Lower lobe of right lung (tissue), 2 donors: ENCODE results near the gene RRBP1. TPM values are rescaled to one million over a fixed set of nuclear protein-coding genes. Genes with fewer than 3 reads are reported as not detected.

Experiments used
- ATAC-seq, 2 donors: fragments of 200-7000 bp; cut with Tn5 transposase; one replicate each; pipeline ENCODE4 v1.9.1; 2020 to 2022; ENCODE audit warnings: mild to moderate bottlenecking in 2 of 2, moderate library complexity in 2 of 2
- DNase-seq: peaks from one replicate; pipeline ENCODE4 v3.0.0-alpha.2; 2020
- H3K27ac ChIP-seq: fragments of 200-600 bp; one replicate; pipeline ENCODE4 v1.8.0; 2022
- H3K27me3 ChIP-seq: fragments of 200-600 bp; one replicate; pipeline ENCODE4 v1.8.0; 2022; ENCODE audit warnings: low read depth
- H3K36me3 ChIP-seq: fragments of 200-600 bp; one replicate; pipeline ENCODE4 v1.8.0; 2022; ENCODE audit warnings: mild to moderate bottlenecking
- H3K4me1 ChIP-seq: fragments of 200-600 bp; one replicate; pipeline ENCODE4 v1.8.0; 2022
- H3K4me3 ChIP-seq: fragments of 200-600 bp; one replicate; pipeline ENCODE4 v1.8.0; 2022; ENCODE audit warnings: mild to moderate bottlenecking
- H3K9me3 ChIP-seq: fragments of 200-600 bp; one replicate; pipeline ENCODE4 v1.8.0; 2022
- CTCF ChIP-seq: fragments of 200-600 bp; IDR thresholded peaks from one replicate; pipeline ENCODE4 v1.8.0; 2022; ENCODE audit warnings: antibody characterized with exemption, mild to moderate bottlenecking
- intact Hi-C: fragments of 100-400 bp; cut with DNase I; formaldehyde crosslinking; loops from one replicate; pipeline ENCODE4 v1.11.0; 2022
- long read RNA-seq: library from polyadenylated mRNA; unstranded; transcript quantifications from one replicate; pipeline ENCODE4 v2.0.0, GENCODE V29; 2021
- total RNA-seq: library from RNA; stranded (reverse); fragmentation: NEBNext Ultra II Directional; extraction: Animal tissue kit (Norgen Biotek cat#: 25700); gene quantifications from one replicate; pipeline ENCODE4 v1.2.1, GENCODE V29; 2021
- donor health status: DM: no; HTN: yes; CAD: no; lungs with severe emphysema.

RRBP1 gene, protein sequence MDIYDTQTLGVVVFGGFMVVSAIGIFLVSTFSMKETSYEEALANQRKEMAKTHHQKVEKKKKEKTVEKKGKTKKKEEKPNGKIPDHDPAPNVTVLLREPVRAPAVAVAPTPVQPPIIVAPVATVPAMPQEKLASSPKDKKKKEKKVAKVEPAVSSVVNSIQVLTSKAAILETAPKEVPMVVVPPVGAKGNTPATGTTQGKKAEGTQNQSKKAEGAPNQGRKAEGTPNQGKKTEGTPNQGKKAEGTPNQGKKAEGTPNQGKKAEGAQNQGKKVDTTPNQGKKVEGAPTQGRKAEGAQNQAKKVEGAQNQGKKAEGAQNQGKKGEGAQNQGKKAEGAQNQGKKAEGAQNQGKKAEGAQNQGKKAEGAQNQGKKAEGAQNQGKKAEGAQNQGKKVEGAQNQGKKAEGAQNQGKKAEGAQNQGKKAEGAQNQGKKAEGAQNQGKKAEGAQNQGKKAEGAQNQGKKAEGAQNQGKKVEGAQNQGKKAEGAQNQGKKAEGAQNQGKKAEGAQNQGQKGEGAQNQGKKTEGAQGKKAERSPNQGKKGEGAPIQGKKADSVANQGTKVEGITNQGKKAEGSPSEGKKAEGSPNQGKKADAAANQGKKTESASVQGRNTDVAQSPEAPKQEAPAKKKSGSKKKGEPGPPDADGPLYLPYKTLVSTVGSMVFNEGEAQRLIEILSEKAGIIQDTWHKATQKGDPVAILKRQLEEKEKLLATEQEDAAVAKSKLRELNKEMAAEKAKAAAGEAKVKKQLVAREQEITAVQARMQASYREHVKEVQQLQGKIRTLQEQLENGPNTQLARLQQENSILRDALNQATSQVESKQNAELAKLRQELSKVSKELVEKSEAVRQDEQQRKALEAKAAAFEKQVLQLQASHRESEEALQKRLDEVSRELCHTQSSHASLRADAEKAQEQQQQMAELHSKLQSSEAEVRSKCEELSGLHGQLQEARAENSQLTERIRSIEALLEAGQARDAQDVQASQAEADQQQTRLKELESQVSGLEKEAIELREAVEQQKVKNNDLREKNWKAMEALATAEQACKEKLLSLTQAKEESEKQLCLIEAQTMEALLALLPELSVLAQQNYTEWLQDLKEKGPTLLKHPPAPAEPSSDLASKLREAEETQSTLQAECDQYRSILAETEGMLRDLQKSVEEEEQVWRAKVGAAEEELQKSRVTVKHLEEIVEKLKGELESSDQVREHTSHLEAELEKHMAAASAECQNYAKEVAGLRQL (N-terminal part only)
- total RNA-seq: 138 TPM
- long read RNA-seq, full-length matches to known transcripts: 49 of 154 reads
- long read RNA-seq, partial matches to known transcripts: 65 of 154 reads
- long read RNA-seq, other reads (novel, unspliced or antisense): 40 of 154 reads

- intact Hi-C loops: no loop called here
- H3K4me1 ChIP-seq: peaks cover 41% of the 10 kb centered on the region
- H3K4me3 ChIP-seq: peak within 1 kb of the TSS; percentile 74
- ATAC-seq: peak; percentile 95 to 96
- TF ChIP-seq CTCF: peak; percentile 76
- H3K36me3 ChIP-seq: peaks cover 27% of the 10 kb centered on the region
- no peaks in the 10 kb centered on the region for H3K27me3 ChIP-seq
- H3K9me3 ChIP-seq: no peaks in the 10 kb centered on the region
- DNase-seq: peak; percentile 99
- peak within 1 kb of the TSS; percentile 96 for H3K27ac ChIP-seq
These were observed at the start of gene RRBP1 for GRCh38 chr20:17682103-17682888. Gene RRBP1, minus strand, starts transcription at chr20:17682242. Its CDS starts 21,735 bp downstream, at chr20:17660507.

DNA sequence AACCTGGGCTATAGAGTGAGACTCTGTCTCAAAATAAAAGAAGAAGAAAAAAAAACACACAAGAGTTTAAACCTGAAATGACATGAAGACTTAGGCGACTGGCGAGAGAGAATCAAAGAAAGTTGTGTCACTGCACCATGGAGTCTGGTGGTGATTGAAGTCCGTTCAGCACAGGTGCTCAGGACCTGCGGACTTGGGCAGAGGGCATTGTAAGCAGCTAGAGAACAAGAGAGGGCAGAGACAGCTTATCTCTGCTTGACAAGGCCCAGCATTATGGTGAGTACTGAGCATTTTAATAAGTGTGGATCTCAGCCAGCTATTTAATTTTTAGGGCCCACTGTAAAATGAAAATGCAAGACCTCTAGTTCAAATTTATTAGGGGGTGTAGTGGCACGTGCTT lies 49.2 kb upstream of the RRBP1 start:
- no peak for TF ChIP-seq CTCF
- H3K27me3 ChIP-seq: no peaks in the 10 kb centered on the region
- no peak overlapping the region for H3K4me3 ChIP-seq
- ATAC-seq (no peak), DNase-seq (no peak)
- peaks cover 5% of the 10 kb centered on the region for H3K9me3 ChIP-seq
- H3K27ac ChIP-seq: no peak overlapping the region
- H3K4me1 ChIP-seq: no peaks in the 10 kb centered on the region
- H3K36me3 ChIP-seq: no peaks in the 10 kb centered on the region
- intact Hi-C loops: no loop called here

DNA sequence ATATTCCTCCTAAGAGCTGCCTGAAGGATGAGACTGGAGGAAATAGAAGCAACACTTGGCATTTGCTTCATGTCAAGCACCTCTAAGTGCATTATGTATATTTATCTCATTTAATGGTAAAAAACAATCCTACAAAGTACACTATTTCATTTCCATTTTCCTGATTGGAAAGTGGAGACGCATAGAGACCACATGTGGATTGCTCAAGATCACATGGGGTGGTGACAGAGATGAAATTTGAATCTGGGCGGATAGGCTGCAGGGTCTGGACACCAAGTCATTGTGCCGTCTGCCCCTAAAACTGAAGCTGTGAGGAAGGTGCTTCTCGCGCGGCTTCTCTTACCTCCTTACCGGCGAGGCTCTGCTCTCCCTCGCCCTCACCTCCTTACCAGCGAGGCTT lies 48.0 kb upstream of the RRBP1 start:
- DNase-seq (no peak), ATAC-seq (no peak)
- Histone ChIP-seq H3K27ac (no peak overlapping the region), H3K4me1 (no peaks in the 10 kb centered on the region), H3K4me3 (no peak overlapping the region), H3K27me3 (no peaks in the 10 kb centered on the region), H3K36me3 (no peaks in the 10 kb centered on the region), H3K9me3 (no peaks in the 10 kb centered on the region)
- no peak for TF ChIP-seq CTCF
- intact Hi-C loops: no loop called here

DNA sequence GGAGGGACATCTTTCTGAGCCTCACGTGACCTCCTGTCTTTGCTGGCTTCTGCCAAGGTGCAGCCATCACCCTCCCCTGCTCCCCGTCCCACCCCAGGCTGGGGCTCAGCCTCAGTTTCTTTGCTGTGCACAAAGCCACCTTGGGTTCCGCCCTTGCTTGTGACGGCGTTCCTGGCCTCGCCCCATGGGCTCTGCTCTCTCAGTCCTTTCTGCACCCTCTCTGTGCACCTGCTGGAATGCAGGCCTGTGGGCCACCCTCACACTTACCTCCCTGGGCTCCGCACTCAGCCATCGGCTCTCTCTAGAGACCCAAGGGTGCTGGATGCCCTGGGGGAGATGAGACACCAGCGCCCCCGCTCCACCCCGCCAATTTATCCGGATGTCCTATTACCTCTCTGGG lies 46.0 kb upstream of the RRBP1 start:
- H3K9me3 ChIP-seq: no peaks in the 10 kb centered on the region
- H3K4me1 ChIP-seq: peaks cover 3% of the 10 kb centered on the region
- H3K4me3 ChIP-seq: no peak overlapping the region
- no peak for TF ChIP-seq CTCF
- intact Hi-C loops: no loop called here
- H3K27ac ChIP-seq: no peak overlapping the region
- ATAC-seq: no peak
- no peaks in the 10 kb centered on the region for H3K36me3 ChIP-seq
- H3K27me3 ChIP-seq: no peaks in the 10 kb centered on the region
- DNase-seq: no peak
